SIG-M5 treated with dmso at 0.1 percent for 504 hours (cell line): ENCODE data around the gene PRRG2.

Source experiments
- DNase-seq: peaks from one replicate; lab custom pipeline; 2025; ENCODE audit not compliant: unreplicated experiment; lab: John Stamatoyannopoulos, UW

Gene PRRG2

DNA sequence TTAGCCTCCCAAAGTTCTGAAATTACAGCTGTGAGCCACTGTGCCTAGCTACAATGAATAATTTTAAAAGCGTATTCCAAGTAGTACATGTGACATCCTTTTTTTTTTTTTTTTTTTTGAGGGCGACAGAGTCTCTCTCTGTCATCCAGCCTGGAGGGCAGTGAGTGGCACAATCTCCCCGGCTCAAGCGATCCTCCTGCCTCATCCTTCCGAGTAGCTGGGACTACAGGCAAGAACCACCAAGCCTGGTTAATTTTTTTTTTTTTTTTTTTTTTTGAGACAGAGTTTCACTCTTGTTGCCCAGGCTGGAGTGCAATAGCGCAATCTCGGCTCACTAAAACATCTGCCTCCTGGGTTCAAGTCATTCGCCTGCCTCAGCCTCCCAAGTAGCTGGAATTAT is 6.1 kb downstream of the PRRG2 start:
- no peak for DNase-seq

DNA sequence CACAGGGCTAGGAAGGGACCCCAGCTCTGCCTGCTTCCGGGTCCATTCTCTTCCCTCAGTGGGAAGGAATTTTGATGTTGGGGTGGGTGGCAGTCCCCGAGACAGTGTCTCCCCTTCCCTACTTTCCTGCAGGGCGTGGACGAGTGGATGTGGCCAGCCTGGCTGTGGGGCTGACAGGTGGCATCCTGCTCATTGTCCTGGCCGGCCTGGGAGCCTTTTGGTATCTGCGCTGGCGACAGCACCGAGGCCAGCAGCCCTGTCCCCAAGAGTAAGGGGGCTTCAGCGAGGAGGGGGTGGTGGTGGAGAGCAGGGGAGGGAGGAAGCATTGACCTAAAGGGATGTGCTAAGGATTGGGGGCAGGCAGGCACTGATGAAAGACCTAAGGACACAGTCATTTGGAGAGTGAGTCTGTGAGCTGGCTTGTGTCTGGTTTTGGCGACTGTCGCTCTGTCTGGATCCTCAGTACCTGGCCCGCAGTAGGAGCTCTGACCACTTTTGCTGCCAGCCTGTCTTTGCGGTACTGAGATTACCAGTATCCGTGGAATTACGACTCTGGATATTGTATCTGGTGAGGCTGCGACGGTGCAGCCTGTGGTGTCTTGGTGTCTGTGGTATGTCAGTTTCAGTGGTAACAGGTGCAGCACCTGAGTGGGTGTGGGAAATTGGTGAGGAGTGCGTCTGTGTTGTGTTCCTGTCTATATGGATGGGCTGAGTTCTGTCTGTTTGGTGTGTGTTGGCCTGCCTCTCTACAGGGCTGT is 7.4 kb downstream of the PRRG2 start:
- no peak for DNase-seq

DNA sequence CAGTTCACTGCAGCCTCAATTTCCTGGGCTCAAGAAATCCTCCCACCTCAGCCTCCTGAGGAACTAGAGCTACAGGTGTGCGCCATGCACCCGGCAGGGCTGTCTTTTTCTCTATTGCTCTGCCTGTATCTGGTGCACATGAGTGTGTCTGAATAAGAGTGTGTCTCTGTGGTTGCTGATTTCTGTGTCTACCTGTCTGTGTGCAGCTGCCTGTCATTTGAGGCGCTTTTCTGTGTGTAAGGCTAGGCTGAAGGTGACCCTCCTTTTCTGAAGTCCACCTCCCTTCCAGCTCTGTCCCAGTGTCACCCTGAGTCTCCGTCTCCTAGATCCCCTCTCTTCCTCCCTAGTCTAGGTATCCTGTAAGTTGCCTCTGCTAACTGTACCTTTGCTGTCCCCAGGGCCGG is 8.4 kb downstream of the PRRG2 start:
- DNase-seq: no peak

DNA sequence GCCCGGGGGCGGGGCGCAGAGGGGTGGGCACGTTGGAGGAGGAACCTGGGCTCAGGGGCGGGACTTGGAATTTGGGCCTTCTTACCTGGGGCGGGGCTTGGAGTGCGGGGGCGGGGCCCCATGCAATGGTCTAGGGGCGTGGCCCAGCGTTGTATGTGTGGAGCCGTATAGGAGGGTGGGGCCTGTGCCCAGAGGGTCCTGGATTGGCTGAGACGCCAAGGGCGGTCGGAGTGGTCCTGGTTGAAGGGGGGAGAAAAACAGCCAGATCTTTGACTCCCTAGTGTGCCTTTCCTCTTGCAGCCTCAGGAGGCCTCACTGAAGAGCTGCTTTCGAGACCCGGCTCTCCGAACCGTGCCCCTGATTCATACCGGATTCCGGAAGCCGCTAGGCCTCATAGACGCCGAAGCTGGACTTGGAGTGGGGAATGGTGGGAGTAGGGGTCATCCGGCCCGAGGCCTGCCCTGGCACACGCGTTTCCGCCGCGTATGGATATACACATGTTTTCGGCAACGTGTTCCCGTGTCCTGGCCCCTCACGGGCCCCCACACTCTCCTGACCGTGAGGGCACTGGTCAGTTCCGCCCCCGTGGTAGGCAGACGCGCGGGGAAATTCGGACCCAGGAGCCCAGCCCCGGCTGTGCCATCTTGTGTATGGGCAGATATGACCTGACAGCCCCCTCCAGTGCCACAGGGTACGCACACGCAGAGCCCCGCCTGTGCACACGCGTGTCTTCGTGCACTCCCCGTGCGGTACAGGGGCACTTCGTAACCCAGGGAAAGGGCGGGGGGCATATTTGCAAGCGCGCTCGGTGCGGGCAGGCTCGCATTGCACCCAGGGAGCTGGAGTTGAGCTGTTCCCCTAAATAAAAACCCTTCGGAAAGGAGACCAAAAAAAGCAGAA is 9.2 kb downstream of the PRRG2 start:
- peak; percentile 99 for DNase-seq

DNA sequence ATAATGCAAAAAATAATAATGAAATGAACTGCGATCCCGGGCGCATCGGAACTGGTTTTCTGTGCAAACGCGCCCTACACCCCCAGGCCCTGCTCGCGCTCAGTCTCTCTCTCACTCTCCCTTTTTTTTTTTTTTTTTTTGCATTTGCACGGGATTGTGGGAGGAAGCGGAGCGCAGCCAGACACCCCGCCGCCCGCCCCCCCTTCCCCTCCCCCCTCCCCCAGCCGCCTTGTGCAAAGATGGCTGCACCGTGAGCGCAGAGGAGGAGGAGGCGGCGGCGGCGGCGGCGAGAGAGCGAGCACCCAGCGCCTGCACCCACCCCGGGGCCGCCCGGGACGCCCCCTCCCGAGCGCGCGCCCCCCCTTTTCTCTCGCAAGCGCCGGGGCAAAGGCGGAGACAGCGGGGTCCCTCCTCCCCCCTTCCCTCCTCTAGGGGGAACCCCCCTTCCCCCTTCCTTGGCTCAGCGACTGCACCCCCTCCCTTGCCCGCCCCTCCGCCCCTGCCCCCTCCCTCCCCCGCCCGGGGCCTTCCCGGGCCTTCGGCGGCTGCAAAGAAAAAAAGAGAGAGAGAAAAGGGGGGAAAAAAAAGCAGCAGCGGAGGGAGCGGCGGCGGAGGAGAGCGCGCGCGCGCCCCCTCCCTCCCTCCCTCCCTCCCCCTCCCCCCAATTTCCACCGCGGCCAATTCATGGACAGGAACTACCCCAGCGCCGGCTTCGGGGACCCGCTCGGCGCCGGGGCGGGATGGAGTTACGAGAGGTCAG is 10.0 kb downstream of the PRRG2 start, which contains the start of gene PRR12:
Gene PRR12 (plus strand): TSS at position 212 of the 760 bp plus-strand sequence. CDS start 473 bp downstream, at position 685.
- peak; percentile 78 for DNase-seq

DNA sequence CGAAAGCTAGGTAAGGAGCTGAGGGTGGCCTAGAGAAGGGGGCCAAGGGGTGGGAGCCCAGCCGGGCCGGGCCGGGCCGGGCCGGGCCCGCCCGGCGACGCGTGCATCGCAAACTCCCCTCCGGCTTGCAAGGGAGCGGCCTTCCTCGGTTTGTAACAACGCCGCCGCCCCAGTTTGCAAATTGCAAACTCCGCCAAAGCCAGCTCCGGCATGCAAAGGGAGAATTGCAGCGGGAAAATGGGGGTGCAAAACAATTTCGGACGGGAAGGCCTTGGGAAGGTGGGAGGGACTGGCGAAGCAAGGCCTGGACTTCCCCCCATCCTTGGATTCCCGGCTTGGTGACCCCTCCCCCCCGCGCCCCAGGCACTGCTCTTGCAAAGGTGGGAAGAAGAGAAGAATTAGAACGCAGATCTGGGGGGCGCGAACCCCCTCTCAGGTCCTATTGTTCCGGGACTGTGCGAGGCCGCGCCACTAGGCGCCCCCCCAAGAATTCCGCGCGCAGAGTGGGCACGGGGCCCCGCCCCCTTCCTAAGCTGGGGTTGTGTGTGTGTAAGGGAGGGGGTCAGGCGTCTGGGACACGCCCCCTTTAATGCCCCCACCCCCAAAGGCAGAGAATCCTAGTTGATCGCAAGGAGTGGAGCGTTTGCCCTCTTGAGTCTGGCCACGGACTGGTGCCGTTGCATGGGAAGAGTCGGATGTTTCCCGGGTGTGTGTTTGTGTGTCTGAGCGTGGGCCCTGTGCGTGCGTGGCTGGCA is 10.8 kb downstream of the PRRG2 start:
- DNase-seq: peak; percentile 46

DNA sequence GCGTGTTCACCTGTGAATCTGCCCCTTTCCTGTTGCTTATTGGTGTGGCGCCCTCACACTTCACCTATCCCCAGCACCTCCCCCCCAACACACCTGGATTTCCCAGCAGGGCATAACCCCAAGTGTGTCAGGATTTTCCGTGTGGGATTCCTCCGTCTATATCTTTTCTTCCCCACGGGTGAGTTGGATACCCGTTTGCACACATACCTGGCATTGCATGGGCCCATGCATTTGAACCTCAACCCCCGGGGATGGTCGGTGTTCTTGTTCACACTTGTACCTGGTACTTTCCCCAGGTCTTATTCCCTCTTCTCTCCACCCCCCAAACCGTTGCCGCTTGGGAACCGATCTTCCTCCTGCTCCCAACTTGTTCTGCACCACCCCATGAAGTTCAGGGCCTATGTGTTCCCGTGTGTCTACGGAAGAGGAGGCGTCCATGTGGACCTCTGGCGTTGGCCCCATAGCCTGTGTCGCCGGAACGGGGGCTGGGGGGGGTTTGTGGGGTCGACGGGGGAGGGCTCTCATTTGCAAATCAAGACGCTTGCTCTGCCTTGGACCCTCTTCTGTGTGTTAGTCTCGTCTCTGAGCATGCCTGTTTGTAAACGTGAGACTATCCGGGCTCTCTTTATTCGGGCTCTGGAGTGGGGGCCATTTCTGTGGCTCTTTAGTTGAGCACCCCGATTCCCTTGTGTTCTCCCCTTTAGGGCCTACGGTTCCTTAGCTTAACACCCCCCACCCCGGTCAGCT is 11.5 kb downstream of the PRRG2 start:
- peak; percentile 50 for DNase-seq

DNA sequence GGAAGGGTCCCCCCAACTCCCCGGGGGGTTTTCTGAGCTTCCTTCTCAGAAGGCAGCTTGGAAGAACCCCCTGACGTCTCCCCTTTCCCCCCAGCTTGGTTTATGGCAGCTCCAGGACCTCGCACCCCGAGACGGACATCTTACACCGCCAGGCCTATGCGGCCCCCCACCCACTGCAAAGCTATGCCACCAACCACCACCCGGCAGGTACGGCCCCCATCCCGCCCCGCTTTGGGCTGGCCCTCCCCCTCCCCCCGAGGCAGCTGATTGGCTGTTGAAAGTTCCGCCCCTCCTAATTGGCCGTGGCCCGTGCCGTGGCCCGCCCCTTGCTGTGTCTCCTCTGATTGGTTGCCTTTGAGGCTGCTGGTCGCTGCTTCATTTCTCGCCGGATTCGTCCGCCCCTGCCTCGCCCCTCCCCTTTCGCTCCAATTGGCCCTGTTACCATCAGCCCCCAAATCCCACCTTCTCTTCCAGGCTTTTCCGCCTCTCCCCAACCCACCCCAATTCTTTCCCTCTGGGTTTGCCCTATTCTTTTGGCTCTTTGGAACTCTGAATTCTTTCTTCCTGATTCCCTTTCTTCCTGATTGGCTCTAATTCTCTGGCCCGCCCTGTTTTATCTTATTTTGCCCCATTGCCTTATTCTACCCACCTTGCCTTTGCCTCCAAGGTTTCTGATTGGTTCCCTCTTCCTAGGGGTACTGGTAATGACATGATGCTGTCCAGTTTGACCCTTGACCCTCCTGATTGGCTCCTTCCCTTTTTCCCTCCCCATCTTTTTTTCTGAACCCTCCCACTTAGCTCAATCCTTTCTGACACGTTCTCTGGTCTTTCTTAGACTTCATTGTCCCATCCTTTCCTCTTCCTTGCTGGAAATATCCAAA is 12.4 kb downstream of the PRRG2 start:
- DNase-seq: peak; percentile 90

DNA sequence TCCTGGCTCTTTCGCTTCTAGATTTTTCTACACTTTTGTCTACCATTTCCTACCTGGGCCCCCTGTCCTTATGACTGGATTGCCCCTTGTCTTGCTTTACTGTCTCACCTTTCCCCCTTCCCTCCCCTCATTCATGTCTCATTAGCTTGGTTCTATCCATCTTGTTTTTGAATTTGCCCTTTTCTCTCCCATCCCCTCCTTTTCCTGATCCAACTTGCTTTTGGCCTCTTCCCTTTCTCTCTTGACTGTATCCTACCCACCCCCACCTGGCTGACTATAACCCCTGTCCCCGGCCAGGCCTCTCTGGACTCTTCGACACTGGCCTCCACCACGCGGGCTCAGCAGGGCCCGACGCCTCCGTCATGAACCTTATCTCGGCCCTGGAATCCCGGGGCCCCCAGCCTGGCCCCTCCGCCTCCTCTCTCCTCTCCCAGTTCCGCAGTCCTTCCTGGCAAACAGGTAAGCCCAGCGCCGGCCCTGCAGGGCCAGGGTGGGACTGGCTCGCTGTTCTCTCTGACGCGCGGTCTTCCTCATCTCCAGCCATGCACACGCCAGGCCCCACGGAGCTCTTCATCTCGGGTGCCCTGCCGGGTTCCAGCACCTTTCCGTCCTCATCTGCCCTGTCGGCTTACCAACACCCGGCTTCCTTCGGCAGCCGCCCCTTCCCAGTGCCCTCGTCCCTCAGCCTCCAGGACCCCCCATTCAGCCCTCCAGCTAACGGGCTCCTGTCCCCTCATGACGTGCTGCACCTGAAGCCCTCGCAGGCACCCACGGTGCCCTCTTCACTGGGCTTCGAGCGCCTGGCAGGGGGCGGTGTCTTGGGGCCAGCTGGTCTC is 13.3 kb downstream of the PRRG2 start:
- no peak for DNase-seq

DNA sequence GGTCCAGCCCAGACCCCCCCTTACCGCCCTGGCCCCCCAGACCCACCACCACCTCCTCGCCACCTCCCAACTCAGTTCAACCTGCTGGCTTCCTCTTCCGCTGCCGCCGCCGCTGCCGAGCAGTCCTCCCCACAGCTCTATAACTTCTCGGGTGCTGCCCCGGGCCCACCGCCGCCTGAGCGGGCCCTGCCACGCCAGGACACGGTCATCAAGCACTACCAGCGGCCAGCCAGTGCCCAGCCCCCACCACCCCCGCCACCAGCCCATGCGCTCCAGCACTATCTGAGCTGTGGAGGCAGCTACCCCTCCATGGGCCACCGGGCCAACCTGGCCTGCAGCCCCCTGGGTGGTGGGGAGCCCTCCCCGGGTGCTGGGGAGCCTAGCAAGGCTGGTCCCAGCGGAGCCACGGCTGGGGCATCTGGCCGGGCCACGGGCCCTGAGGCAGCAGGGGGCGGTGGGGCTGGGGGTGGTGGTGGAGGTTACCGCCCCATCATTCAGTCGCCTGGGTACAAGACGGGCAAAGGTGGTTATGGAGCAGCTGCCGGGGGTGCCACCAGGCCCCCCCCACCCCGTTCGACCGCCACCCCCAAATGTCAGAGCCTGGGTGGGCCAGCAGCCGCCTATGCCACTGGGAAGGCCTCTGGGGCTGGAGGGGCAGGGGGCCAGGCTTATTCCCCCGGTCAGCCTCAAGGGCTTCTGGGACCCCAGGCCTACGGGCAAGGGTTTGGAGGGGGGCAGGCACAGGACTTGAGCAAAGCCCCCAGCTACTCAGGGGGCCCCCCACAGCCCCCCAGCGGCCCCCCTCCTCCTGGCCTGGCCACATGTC is 14.1 kb downstream of the PRRG2 start:
- no peak for DNase-seq

DNA sequence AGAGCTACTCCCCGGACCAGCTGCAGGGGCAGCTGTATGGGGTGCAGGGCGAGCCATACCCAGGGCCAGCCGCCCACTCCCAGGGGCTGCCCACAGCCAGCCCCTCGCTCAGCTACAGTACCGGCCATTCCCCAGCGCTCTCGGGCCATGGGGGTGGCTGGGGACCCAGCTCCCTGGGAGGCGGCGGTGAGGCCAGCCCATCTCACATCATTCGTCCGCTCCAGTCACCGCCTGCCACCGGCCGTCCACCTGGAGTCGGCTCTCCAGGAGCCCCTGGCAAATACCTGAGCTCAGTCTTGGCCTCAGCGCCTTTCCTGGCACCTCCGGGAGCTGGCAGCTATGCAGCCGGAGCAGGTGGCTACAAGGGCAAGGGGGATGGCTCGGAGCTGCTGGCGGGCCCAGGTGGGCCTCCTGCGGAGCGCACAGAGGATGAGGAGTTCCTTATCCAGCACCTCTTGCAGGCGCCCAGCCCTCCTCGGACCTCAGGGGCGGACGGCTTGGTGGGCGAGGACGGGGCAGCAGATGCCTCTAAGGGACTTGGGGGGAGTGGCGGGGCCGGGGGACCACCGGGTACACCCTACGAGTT is 14.8 kb downstream of the PRRG2 start:
- no peak for DNase-seq

DNA sequence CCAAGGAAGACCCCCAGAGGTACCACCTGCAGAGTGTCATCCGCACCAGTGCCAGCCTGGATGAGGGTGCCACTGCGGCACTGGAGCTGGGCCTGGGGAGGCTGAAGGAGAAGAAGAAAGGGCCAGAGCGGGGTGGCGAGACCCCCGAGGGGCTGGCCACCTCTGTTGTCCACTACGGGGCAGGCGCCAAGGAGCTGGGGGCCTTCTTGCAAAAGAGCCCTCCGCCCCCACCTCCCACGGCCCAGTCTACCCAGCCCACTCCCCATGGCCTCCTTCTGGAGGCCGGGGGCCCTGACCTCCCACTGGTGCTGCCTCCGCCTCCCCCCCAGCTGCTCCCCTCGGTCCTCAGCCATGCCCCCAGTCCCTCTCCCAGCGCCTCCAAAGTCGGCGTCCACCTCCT is 15.3 kb downstream of the PRRG2 start:
- no peak for DNase-seq

DNA sequence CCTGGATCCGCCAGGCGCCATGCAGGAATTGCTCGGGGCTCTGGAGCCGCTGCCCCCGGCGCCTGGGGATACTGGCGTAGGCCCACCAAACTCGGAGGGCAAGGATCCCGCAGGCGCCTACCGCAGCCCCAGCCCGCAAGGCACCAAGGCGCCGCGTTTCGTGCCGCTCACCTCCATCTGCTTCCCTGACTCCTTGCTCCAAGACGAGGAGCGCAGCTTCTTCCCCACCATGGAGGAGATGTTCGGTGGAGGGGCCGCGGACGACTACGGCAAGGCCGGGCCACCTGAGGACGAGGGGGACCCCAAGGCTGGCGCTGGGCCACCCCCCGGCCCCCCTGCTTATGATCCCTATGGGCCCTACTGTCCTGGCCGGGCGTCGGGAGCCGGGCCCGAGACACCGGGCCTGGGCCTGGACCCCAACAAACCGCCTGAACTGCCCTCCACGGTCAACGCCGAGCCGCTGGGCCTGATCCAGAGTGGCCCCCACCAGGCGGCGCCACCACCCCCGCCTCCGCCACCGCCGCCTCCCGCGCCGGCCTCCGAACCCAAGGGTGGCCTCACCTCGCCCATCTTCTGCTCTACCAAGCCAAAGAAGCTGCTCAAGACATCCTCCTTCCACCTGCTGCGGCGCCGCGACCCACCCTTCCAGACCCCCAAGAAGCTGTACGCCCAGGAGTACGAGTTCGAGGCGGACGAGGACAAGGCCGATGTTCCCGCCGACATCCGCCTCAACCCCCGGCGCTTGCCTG is 16.0 kb downstream of the PRRG2 start:
- DNase-seq: no peak

DNA sequence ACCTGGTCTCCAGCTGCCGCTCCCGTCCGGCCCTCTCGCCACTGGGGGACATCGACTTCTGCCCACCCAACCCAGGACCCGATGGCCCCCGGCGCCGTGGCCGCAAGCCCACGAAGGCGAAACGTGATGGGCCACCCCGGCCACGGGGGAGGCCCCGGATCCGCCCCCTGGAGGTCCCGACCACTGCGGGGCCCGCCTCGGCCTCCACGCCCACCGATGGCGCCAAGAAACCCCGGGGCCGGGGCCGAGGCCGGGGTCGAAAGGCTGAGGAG is 16.5 kb downstream of the PRRG2 start:
- DNase-seq: no peak

DNA sequence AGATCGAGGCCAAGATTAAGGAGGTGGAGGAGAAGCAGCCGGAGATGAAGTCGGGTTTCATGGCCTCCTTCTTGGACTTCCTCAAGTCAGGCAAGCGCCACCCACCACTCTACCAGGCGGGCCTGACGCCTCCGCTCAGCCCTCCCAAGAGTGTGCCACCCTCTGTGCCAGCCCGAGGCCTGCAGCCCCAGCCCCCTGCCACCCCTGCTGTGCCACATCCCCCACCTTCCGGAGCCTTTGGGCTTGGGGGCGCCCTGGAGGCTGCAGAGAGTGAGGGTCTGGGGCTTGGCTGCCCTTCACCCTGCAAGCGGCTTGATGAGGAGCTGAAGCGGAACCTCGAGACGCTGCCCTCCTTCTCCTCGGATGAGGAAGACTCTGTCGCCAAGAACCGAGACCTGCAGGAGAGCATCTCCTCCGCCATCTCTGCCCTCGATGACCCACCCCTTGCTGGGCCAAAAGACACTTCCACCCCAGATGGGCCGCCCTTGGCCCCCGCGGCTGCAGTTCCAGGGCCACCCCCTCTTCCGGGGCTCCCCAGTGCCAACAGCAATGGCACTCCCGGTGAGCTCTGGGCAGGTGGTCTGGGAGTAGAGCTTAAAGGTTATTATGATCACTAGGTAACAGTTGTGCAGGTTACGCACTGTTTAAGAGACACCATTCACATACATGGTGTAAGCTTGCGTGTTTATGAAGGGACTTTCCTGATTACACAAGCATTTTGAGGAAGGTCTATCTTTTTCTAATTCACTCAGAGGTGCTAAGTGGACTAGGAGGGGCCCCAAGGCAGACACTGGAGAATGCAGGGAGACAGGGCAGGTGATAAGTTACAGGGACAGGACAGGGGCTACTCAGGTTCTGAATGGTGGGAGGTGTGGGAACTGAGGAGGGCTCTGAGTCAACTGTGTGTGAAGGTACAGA is 18.5 kb downstream of the PRRG2 start:
- no peak for DNase-seq
